ENCODE measurements around the gene OR2AK2. TPM values are rescaled to one million over a fixed set of nuclear protein-coding genes. Genes with fewer than 3 reads are reported as not detected.

The OR2AK2 gene, protein sequence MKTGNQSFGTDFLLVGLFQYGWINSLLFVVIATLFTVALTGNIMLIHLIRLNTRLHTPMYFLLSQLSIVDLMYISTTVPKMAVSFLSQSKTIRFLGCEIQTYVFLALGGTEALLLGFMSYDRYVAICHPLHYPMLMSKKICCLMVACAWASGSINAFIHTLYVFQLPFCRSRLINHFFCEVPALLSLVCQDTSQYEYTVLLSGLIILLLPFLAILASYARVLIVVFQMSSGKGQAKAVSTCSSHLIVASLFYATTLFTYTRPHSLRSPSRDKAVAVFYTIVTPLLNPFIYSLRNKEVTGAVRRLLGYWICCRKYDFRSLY
- polyA plus RNA-seq (ENCODE audit: insufficient read length in 10 of 10): not detected
- long read RNA-seq, donor 1: 0 reads
- long read RNA-seq, donor 2: 0 reads
- long read RNA-seq, donor 3: 0 reads
- long read RNA-seq, donor 4: 0 reads
- long read RNA-seq, donor 5: 0 reads
- long read RNA-seq, donor 6: 0 reads
- long read RNA-seq, donor 7: 0 reads
- long read RNA-seq, donor 8: 0 reads
- long read RNA-seq, donor 9: 0 reads

DNA sequence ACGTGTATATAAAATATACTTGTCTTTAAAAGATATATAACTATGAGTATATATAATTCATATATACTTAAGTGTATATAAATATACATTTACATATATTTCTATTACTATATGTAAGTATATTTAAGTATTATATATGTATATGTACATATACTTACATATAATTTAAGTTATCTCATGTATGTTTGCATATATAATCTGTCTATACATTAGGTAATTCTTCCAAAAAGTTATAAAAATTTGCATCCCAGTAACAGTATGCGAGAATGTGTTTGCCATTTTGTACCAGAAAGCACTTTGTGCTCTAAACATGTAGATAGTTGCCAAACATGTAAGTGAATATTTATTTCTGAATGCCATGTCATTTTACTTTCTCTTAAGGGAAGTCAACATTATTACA, at the start of gene OR2AK2:
Gene OR2AK2, plus strand, starts transcription at position 301 of the 400 bp plus-strand sequence. CDS start 144 bp downstream, outside the sequence.
- no peak for DNase-seq

DNA sequence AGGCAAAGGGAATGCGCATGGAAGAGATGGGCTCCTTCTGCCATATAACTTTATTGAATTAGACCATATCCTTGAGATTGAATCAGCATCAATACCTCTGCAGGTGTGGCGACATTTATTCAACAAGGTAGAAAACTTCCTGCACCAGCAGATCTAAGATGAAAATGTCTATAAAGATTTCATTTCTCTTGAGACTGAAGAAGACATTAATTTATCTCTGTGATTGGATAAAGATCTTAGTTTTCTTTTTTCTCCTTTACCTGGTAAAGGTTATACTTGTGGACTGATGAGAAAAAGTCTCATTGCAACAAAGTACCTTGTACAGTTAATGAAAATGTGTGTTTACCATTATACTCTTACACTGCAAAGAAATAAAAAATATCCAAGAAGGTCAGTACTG, 45.1 kb upstream of the OR2AK2 start, which contains the start of gene OR2T8:
Gene OR2T8, plus strand, starts transcription at position 301 of the 400 bp plus-strand sequence. CDS start 766 bp downstream, outside the sequence.
- no peak for DNase-seq

DNA sequence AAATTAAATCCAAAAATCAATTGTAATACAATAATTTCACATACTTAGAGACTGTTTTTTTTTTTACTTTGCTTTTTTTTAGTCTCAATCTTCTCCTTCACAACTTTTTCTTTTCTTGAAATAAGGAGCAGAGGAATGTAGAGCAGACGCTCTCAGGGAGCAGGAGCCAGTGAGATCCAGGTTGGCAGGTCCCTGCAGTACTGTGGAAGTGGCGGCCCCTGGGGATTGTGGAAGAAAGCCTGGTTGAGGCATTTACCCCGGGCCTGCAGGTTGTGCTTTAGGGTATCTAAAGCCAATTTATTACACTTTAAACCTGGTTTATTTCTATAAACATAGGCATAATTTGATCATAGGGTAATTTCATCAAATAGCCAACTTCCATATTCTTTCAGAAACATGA, 41.1 kb upstream of the OR2AK2 start:
- DNase-seq: no peak

DNA sequence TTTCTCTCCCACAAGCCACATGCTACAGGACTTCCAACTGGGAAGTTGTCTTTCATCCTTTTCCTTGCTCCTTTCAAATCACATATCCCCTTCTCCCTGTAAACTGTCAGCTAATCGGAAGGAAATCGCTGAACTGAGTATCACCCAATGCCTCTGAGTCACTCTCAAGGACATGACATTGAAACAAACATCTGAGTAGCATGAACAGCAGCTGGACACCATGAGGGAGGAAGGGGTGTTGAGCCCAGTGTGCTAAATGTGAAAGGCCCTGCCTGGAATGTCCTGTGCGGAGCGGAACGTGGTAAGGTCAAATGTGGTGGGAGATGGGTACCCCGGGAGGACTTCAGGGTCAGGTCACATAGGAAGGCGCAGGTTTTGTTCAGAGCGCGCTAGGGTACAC, 40.2 kb upstream of the OR2AK2 start, which contains the start of gene OR2AJ1:
Gene OR2AJ1, plus strand, starts transcription at position 22 of the 400 bp plus-strand sequence. CDS start 8,880 bp downstream, outside the sequence.
- DNase-seq: no peak

DNA sequence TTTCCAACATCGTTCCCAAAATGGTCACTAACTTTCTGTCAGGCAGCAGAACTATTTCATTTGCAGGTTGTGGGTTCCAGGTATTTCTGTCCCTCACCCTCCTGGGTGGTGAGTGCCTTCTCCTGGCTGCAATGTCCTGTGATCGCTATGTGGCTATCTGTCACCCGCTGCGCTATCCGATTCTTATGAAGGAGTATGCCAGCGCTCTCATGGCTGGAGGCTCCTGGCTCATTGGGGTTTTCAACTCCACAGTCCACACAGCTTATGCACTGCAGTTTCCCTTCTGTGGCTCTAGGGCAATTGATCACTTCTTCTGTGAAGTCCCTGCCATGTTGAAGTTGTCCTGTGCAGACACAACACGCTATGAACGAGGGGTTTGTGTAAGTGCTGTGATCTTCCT, 31.0 kb upstream of the OR2AK2 start:
- DNase-seq: no peak

DNA sequence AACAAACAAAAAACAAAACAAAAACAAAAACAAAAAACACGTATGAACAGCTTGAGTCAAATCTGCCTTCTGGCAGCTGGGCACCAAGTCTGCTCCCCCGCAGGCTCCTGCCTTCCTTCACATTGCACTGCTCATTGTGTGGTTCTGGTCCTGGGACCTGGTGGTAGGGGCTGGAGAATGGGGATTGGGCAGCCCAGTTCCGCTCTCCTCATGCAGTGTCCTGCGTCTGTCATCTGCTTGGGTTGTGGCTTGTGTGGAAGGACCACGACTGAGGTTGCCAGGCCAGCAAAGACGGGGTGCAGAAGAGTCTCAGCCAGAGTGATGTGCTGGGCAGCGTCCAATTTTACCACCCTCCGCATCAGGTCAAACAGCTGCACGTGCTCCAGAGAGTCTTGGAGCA, 29.3 kb upstream of the OR2AK2 start:
- no peak for DNase-seq

DNA sequence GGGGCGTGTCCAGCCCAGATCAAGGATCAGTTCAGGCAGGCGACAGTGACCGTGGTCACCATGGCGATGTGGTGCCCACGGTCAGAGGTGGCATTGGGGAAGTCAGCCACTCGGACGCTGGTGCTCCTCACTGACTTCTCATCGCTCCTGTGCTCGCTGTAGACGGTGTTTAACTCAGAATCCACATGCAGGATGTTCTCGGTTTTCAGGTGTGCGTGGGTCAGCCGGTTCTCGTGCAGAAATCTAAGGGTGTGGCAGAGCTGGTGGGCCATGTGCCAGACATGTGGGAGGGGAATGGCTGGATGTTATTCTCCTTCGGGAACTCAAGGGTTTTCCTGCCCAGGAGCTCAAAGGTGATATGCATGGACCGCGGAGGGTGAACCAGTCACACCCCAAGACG, 28.6 kb upstream of the OR2AK2 start:
- DNase-seq: no peak

DNA sequence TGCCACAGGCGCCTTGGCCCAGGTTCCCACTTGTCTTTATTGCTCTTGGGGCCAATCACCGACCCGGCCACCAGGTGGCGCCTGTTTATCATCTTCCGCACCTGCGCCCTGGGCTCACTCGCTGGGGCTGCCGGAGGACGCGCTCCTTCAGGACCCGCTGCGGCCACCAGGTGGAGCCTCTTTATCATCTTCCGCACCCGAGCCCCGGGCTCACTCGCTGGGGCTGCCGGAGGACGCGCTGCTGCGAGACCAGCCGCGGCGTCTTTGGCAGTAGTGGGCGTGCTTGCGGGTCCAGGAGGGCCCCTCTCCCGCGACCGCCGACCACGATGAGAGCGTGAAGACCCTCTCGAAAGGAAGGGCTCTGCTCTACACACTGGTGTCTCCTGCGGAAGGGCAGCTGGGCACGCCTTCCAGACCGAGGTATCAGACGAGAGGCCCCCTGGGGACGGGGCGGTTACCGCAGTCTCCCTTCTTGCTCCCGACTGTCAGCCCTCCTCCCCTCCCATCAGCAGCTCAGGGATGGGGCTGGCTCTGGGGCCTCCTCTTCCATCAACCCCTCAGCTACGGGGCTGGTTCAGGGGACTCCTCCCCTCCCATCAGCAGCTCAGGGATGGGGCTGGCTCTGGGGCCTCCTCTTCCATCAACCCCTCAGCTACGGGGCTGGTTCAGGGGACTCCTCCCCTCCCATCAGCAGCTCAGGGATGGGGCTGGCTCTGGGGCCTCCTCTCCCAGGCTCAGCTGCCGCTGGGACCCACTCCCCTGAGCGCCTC, 27.9 kb upstream of the OR2AK2 start:
- DNase-seq: peak; percentile 17 to 49 (median 44)

DNA sequence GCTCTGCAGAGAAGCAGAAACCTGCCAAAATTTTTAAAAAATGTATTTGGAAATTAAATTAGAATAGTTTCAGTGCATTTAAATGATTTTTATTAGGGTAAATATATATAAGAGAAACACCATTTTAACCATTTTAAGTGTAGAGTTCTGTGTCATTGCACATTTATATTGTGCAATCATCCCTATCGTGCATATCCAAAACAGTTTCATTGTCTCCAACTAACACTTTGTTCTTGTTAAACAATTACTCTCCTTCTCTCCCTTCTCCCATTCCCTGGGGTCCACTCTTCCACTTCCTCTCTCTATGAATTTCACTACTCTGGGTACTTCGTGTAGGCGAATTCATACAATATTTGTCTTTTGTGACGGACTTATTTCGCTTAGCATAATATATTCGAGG, 22.4 kb upstream of the OR2AK2 start:
- no peak for DNase-seq

DNA sequence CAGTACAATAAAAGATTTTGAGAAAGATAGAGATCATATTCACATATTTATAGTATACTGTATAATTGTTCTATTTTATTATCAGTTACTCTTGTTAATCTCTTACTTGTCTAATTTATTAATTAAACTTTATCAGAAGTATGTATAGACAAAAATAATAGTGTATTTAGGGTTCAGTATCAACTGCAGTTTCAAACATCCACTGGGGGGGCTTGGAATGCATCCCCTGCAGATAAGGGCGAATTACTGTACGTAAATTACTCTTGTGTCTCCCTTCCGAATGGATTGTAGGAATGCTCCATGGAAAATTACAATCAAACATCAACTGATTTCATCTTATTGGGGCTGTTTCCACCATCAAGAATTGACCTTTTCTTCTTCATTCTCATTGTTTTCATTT, 16.5 kb upstream of the OR2AK2 start, which contains the start of gene OR2L8:
Gene OR2L8, plus strand, starts transcription at position 301 of the 400 bp plus-strand sequence. Its CDS starts 0 bp downstream, at position 301.
- DNase-seq: no peak

DNA sequence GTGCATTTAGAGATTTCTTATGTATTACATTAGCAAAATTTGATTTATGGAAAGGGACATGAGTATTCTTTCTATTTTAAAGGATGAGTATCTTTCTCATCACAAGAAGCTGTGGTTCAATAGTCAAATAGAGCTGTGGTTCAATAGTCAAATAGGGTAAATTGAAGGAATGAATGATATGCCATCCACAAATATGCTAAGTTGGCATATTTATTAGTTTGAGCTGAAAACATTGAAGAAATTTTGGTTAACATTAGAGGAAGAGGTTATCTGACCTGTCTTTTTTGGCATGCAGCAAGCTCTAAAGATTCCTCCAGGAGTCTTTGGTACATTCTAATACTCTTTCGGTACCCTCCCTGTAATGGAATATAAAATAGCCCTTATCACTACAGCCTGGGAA, 11.6 kb upstream of the OR2AK2 start:
- DNase-seq: no peak

DNA sequence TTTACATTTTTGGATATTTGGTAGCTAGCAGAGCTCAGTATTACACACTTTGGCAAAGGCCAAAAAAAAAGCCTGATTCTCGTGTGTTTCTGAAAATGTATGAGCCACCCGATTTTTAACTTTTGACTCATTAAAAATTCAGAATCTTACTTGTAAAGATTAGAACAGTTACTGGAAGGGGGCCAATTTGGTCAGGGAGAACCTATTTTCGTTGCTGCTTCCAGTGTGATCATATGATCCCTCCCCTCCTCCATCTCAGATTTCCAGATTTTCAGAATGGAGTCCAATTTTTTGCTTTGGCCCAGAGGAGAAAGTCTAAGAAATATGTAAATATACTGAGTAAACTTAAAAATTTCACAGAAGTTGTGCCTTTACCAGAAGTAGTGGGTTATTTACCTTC, 3.2 kb upstream of the OR2AK2 start:
- no peak for DNase-seq

DNA sequence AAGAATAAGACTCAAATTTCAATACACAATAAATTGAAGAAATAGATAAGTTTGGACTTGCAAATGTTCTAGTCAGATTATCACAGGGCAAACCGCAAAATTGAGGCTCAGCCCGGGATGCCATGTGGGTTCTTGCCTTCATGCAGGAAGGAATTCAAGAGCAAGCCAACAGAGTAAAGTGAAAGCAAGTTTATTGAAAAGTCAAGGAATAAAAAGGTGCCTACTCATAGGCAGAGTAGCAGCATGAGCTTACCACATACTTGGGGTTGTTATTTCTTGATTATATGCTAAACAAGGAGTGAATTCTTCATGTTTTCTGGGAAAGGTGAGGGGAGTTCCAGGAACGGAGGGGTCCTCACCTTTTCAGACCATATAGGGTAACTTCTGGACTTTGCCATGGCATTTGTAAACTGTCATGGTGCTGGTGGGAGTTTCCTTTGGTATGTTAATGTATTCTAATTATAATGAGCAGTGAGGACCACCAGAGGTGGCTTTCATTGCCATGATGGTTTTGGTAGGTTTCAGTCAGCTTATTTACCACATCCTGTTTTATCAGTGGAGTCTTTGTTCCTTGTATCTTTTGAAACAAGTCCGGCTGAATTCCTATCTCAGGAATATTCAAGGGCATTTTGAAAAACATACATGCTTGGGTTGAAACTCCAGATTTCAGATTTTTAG, 2.0 kb upstream of the OR2AK2 start:
- DNase-seq: no peak

DNA sequence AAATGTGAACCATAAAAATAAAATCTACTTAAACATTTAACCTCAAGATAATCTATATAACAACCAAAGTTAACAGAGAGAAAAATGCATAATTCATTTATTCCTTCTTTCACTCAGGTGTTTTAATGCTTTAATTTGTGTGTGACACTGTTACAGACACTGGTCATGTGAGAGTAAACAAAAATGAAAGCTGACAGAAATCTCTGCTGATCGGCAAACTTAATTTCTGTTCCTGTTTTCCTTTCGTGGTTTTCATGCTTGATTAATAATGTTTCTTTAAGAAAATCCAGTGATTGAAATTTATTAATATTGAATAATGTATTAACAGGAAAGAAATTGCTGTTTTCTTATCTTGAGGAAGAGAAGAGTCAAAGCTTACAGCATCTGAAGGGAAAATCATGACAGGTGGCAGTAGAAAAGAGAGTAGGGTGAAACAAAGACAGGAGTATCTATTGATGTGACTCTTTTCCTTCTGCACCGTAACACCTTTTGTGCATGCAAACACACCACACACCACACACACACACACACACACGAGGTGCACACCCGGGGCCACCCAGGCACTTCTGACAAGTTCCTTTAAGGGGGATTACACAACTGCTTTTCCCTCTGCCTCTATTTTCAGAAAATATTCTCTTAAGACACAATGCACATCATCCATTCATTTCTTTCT, 1.6 kb downstream of the OR2AK2 start:
- DNase-seq: no peak

DNA sequence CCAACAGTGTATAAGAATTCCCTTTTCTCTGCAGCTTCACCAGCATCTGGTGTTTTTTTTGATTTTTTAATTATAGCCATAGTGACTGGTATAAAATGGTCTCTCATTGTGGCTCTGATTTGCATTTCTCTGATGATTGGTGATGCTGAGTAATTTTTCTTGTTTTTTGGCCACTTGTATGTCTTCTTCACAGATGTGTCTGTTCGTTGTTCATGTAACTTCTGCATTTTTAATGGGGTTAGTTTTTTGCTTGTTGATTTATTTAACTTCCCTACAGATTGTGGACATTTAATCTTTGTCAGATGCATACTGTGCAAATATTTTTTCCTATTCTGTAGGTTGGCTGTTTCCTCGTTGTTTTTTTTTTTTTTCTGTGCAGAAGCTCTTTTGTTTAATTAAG, 28.0 kb downstream of the OR2AK2 start:
- no peak for DNase-seq

DNA sequence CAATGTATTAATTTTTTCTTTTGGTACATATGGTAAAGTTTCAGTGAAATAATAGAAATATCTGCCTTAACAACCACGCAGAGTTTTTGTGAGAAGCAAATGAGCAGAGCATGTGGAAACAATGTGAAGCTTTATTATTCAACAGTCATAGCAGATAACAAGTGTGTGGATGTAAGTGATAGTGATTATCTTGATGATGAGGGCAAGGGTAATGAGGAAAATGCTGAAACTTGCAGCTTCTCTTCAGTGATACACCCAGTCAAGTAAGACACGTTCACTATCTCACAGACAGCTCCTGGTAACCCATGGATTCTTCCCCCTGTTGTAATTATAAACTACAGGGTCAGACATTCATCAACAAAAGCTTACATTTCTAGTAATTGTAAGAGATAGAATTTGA, 33.8 kb downstream of the OR2AK2 start:
- no peak for DNase-seq

DNA sequence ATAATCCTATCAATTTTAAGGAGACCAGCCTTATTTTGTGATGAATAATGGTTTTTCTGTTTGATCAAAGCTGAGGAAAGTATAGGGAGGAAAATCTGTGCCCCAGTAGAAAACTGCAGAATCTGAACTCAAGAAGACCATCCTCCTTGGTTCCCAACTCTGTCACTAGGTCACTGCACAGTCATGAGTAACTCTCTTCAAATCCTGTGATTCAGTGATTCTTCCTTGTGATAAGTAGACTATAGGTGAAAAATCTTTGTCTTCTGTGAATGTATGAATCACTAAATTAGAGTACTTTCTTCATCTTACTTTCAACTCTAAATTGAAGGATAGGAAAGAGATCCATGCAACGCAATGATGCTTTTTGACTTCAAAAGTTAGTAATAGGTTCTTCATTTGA, 35.1 kb downstream of the OR2AK2 start:
- no peak for DNase-seq

DNA sequence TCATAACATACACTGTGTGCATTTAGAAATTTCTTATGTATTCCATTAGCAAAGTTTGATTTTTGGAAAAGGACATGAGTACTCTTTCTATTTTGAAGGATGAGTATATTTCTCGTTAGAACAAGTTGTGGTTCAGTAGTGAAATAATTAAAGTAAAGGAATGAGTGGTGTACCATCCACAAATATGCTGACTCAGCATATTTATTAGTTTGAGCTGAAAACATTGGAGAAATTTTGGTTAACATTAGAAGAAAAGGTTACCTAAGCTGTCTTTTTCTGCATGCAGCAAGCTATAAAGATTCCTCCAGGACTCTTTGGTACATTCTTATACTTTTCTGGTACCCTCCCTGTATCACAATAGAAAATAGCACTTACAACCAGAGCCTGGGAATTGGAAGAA, 42.7 kb downstream of the OR2AK2 start:
- no peak for DNase-seq

DNA sequence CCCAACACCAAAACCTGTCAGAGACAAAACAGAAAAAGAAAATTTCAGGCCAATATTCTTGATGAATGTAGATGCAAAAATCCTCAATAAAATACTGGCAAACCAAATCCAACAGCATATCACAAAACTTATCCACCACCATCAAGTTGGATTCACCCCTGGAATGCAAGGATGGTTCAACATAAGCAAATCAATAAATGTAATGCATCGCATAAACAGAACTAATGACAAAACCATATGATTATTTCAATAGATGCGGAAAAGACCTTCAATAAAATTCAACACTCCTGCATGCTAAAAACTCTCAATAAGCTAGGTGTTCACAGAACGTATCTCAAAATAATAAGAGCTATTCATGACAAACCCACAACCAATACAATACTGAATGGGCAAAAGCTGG, 44.6 kb downstream of the OR2AK2 start:
- DNase-seq: no peak

DNA sequence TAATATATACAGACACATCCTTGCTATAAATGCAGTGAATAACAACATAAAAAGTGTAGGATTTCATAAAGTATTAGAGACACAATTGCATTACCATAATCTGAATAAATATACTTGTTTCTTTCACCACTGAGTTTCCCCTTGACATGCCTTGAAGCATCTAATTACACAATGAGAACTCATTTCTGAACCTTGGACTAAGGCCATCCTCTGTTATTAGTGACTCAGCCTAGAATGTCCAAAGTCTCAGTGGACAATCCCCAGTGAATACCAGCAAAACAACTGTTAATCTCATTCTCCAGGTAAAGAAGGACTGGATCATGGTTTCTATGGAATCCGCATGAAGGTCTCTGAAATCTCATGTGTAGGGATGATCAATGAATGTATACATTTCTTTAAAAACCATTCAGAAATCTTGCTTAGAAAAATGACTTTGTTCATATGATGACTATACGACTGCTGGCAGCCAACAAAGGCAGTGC, 48.2 kb downstream of the OR2AK2 start, which contains the start of gene OR2L5:
Gene OR2L5, plus strand, starts transcription at position 432 of the 482 bp plus-strand sequence. CDS start 8,288 bp downstream, outside the sequence.
- no peak for DNase-seq

DNA sequence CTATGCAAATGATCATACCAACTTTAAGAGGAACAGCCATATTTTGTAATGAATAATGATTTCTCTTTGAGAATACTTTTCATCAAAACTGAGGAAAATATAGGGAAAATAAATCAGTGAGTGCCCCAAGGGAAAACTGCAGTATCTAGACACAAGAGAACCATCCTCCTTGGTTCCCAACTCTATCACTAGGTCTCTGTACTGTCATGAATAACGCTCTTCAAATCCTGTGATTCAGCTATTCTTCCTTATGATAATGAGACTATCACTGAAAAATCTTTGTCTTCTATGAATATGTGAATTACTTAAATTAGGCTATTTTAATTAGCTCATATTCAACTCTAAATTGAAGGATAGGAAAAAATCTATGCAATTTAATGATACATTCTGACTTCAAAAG, 50.8 kb downstream of the OR2AK2 start:
- DNase-seq: no peak
